Nephron (organoid): ENCODE data around the gene HSPBP1.

Experiments
- H3K27ac Mint-ChIP-seq, 3 experiments: 2 replicates each; pipeline ENCODE4 v1.8.0; 2020; ENCODE audit warnings: mixed read lengths in 3 of 3, mild to moderate bottlenecking in 2 of 3, moderate library complexity in 1 of 3
- H3K27me3 Mint-ChIP-seq: 2 replicates; pipeline ENCODE4 v1.8.0; 2021; ENCODE audit warnings: low read depth, mild to moderate bottlenecking, moderate library complexity, mixed read lengths
- H3K36me3 Mint-ChIP-seq: 2 replicates; pipeline ENCODE4 v1.8.0; 2020; ENCODE audit warnings: low read depth, mixed read lengths
- H3K4me1 Mint-ChIP-seq: 2 replicates; pipeline ENCODE4 v1.8.0; 2020; ENCODE audit warnings: mixed read lengths
- H3K4me3 Mint-ChIP-seq, 3 experiments: 2 replicates each; pipeline ENCODE4 v1.8.0; 2020; ENCODE audit warnings: mild to moderate bottlenecking in 3 of 3, mixed read lengths in 3 of 3, moderate library complexity in 2 of 3
- H3K9me3 Mint-ChIP-seq: 2 replicates; pipeline ENCODE4 v1.8.0; 2020; ENCODE audit warnings: mixed read lengths
- TF ChIP-seq, protein P1 (sequence below), 3 experiments: fragments of 200-600 bp; sonication (generic); IDR thresholded peaks; one replicate each; pipeline ENCODE4 v1.5.0; 2021; ENCODE audit warnings: antibody characterized with exemption in 3 of 3; ENCODE audit not compliant: unreplicated experiment in 3 of 3

The HSPBP1 gene

DNA sequence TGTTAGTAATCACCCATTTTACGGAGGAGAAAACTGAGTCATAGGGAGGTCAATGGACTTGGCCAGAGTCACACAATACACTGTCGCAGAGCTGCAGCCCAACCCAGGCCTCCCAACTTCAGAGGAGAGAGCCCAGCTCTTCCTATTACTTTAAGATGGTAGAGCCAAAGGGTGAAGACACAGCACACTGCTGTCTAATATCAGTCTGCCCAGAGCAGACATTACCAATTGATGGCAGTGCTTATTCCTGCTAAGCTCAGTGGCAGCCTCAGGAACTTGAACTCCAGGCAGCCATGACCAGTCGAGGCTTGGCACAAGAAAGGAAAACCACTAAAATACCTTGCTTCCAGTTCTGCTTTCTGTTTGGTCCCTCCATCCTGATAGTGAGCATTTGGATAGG is 26.8 kb upstream of the HSPBP1 start:
- H3K27ac Mint-ChIP-seq: no peak overlapping the region
- TF ChIP-seq, protein P1, sequence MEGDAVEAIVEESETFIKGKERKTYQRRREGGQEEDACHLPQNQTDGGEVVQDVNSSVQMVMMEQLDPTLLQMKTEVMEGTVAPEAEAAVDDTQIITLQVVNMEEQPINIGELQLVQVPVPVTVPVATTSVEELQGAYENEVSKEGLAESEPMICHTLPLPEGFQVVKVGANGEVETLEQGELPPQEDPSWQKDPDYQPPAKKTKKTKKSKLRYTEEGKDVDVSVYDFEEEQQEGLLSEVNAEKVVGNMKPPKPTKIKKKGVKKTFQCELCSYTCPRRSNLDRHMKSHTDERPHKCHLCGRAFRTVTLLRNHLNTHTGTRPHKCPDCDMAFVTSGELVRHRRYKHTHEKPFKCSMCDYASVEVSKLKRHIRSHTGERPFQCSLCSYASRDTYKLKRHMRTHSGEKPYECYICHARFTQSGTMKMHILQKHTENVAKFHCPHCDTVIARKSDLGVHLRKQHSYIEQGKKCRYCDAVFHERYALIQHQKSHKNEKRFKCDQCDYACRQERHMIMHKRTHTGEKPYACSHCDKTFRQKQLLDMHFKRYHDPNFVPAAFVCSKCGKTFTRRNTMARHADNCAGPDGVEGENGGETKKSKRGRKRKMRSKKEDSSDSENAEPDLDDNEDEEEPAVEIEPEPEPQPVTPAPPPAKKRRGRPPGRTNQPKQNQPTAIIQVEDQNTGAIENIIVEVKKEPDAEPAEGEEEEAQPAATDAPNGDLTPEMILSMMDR (IDR thresholded peaks at IDR 0.05; ENCODE audit: unreplicated experiment in 3 of 3): no peak
- H3K36me3 Mint-ChIP-seq: peaks cover 53% of the 10 kb centered on the region
- no peaks in the 10 kb centered on the region for H3K9me3 Mint-ChIP-seq
- H3K4me3 Mint-ChIP-seq: no peak overlapping the region
- peaks cover 5% of the 10 kb centered on the region for H3K4me1 Mint-ChIP-seq
- no peaks in the 10 kb centered on the region for H3K27me3 Mint-ChIP-seq

DNA sequence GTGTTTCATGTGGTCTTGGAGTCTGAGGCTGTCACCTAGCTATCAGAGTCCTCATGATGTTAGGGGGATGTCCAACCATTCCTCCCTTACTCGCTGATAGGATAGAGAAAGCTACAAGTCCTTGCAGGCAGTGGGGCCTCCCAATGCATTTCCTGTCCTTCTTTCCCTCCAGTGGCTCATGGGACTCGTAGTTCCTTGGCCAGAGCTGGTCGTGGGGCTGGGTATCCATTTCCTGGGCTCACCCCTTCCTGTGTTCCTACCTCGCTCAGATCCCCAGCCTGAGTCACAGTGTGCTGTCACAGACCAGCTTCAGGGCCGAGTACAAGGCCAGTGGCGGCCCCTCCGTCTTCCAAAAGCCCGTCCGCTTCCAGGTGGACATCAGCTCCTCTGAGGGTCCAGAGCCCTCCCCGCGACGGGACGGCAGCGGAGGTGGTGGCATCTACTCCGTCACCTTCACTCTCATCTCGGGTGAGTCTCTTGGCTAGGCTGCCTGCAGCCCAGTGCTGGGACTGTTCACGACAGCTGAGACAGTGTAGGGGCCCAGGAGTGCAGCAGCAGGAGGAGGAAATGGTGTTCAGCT is 26.2 kb upstream of the HSPBP1 start:
- H3K4me3 Mint-ChIP-seq: no peak overlapping the region
- TF ChIP-seq, protein P1 (IDR thresholded peaks at IDR 0.05; ENCODE audit: unreplicated experiment in 3 of 3): no peak

DNA sequence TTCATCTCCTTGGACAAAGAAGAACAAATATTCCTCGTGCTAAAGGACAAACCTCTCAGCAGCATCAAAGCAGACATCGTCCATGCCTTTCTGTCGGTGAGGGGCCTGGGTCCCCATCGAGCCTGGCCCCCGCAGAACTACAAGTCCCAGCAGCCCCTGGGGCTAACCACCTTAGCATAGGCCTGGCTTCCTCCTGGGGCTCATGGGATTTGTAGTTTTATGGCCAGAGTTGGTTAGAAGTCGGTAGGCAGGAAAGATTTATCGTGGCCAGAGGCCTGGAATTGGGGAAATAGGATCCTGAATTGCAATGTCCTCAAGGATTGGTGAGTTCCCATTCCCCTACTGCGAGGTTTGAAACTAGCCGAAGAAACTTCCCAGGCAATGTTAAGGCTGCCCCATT is 25.6 kb upstream of the HSPBP1 start:
- Mint-ChIP-seq H3K4me3 (no peak overlapping the region), H3K4me1 (peaks cover 8% of the 10 kb centered on the region), H3K36me3 (peaks cover 57% of the 10 kb centered on the region), H3K27ac (peak overlapping the region in 1 of 3 experiments; percentile 77), H3K9me3 (no peaks in the 10 kb centered on the region), H3K27me3 (no peaks in the 10 kb centered on the region)
- TF ChIP-seq, protein P1 (IDR thresholded peaks at IDR 0.05; ENCODE audit: unreplicated experiment in 3 of 3): no peak

More for the DNA sequence above, 26.2 kb upstream of the HSPBP1 start:
- Mint-ChIP-seq H3K27me3 (no peaks in the 10 kb centered on the region), H3K27ac (peak overlapping the region in 1 of 3 experiments; percentile 77), H3K36me3 (peaks cover 53% of the 10 kb centered on the region), H3K4me1 (peaks cover 5% of the 10 kb centered on the region), H3K9me3 (no peaks in the 10 kb centered on the region)

DNA sequence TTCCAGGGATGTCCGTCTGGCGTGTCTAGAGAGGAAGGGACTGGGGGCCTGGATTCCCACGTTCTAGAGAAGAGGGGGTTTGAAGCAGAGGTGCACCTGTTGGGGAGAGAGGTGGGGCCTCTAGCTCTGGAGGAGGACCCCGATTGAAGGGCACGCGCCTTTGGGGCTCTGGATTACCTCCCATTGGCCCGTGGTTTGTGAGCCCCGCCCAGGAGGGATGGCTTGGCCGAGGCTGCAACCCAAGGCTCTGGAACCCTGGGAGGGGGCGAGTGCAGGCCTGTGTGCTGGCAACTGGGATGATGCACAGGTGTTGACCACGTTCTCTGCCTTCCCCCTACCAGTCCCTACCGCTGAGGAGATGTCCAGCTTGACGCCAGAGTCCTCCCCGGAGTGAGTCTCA is 25.1 kb upstream of the HSPBP1 start:
- H3K27ac Mint-ChIP-seq: no peak overlapping the region
- H3K4me1 Mint-ChIP-seq: peaks cover 8% of the 10 kb centered on the region
- H3K4me3 Mint-ChIP-seq: no peak overlapping the region
- H3K36me3 Mint-ChIP-seq: peaks cover 53% of the 10 kb centered on the region
- H3K27me3 Mint-ChIP-seq: no peaks in the 10 kb centered on the region
- no peaks in the 10 kb centered on the region for H3K9me3 Mint-ChIP-seq
- TF ChIP-seq, protein P1 (IDR thresholded peaks at IDR 0.05; ENCODE audit: unreplicated experiment in 3 of 3): no peak

DNA sequence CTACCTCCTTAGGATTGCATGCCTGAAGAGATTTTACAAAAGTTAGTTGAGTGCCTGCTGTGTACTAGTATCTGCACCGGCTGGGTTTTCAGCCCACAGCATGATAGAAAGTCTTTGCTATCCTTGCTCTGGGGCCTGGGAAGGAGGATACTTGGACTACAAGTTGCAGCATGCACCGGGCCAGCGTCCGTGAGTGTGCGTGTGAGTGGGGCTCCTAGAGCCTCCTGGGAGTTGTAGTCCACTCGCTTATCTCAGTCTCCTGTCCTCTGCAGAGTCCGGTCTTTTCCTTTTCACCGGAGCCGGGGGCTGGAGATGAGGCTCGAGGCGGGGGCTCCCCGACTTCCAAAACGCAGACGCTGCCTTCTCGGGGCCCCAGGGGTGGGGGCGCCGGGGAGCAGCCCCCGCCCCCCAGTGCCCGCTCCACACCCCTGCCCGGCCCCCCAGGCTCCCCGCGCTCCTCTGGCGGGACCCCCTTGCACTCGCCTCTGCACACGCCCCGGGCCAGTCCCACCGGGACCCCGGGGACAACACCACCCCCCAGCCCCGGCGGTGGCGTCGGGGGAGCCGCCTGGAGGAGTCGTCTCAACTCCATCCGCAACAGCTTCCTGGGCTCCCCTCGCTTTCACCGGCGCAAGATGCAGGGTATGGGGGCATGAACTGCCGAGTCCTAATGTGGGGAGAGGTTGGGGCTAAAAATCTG is 24.5 kb upstream of the HSPBP1 start:
- Mint-ChIP-seq H3K4me3 (no peak overlapping the region), H3K4me1 (peaks cover 8% of the 10 kb centered on the region), H3K36me3 (peaks cover 55% of the 10 kb centered on the region), H3K27ac (no peak overlapping the region), H3K9me3 (no peaks in the 10 kb centered on the region), H3K27me3 (no peaks in the 10 kb centered on the region)
- TF ChIP-seq, protein P1 (IDR thresholded peaks at IDR 0.05; ENCODE audit: unreplicated experiment in 3 of 3): no peak

DNA sequence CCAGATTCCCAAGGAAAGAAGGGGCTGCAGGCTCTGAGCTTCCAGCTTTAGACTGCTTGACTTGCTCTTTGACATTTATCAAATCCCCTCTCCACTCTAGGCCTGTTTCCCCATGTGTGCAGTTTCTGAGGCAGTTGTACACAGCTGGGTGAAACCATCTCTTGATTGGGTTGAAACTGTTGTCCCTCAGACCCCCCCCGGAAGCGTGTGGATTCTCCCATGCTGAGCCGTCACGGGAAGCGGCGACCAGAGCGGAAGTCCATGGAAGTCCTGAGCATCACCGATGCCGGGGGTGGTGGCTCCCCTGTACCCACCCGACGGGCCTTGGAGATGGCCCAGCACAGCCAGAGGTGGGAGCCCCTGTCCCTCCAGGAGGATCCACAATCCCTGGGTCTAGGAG is 23.6 kb upstream of the HSPBP1 start:
- Mint-ChIP-seq H3K4me1 (peaks cover 8% of the 10 kb centered on the region), H3K27me3 (no peaks in the 10 kb centered on the region), H3K27ac (no peak overlapping the region), H3K9me3 (no peaks in the 10 kb centered on the region), H3K36me3 (peaks cover 52% of the 10 kb centered on the region), H3K4me3 (no peak overlapping the region)
- TF ChIP-seq, protein P1 (IDR thresholded peaks at IDR 0.05; ENCODE audit: unreplicated experiment in 3 of 3): no peak
